ENCODE results near the gene AHCY. TPM values are rescaled to one million over a fixed set of nuclear protein-coding genes. Genes with fewer than 3 reads are reported as not detected.

The AHCY gene
- total RNA-seq, 1 experiment from 2014 or later = 223 TPM

GRCh38 chr20:34324541-34324940 is 21.4 kb upstream of the AHCY start:
- DNase-seq (ENCODE audit: low read depth) = no peak

DNA sequence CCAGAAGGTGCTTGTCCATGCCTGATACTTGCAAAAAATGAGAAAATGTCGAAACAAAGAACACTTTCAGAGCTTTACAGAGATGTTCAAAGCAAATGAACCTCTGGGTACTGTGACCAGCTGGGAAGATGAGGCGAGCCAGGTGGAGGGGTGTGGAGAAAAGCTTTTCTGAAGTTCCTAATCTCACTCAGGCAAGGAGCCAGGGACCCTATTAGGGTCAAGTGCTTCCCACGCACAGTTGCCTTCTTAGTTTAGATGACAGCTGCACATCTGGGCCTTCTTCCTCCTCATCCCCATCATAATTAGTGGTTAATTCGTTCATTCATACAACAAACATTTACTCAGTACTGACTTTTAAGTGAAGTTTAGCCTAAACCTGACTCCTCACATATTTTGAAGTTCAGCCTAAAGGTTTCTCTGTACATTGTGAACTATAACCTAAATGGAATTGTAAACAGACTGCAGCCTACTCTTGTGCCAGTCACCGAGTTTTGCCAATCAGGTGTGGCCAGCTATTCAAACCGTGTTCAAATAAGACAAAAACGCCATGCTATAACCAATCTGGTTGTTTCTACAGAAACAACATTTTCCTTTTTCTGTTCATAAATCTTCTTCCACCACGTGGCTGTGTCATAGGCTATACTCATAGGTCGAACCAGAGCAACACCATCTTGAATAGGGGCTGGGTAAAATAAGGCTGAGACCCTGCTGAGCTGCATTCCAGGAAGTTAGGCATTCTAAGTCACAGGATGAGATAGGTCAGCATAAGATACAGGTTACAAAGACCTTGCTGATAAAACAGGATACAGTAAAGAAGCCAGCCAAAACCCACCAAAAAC is 19.3 kb upstream of the AHCY start:
- no peak for DNase-seq (ENCODE audit: low read depth)

GRCh38 chr20:34320861-34321260 is 17.7 kb upstream of the AHCY start:
- no peak for DNase-seq (ENCODE audit: low read depth)

DNA sequence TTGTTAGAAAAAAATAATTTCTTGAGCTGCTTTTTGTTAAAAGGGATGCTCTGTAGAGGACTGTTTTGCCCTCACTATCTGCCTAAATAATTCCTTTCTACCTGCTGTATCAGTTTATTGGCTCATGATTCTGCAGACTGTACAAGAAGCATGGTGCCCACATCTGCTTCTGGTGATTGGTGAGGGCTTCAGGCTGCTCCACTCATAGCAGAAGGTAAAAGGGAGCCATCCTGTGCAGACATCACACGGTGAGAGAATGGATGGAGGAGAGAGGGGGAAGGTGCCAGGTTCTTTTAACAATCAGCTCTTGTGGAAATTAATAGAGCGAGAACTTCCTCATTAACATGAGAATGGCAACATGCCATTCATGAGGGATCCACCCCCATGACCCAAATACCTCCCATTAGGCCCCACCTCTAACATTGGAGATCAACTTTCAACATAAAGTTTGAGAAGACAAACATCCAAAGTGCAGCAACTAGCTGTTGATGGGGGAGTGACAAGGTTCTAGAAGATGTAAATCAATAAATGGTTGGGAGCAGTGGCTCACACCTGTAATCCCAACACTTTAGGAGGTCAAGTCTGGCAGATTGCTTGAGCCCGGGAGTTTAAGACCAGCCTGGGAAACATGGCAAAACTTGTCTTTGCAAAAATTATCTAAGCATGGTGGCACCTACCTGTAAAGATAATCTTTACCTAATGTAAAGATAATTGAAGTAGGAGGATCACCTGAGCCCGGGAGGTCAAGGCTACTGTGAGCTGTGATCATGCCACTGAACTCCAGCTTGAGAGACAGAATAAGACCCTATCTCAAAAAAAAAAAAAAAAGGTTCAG is 15.7 kb upstream of the AHCY start:
- DNase-seq (ENCODE audit: low read depth) = no peak

DNA sequence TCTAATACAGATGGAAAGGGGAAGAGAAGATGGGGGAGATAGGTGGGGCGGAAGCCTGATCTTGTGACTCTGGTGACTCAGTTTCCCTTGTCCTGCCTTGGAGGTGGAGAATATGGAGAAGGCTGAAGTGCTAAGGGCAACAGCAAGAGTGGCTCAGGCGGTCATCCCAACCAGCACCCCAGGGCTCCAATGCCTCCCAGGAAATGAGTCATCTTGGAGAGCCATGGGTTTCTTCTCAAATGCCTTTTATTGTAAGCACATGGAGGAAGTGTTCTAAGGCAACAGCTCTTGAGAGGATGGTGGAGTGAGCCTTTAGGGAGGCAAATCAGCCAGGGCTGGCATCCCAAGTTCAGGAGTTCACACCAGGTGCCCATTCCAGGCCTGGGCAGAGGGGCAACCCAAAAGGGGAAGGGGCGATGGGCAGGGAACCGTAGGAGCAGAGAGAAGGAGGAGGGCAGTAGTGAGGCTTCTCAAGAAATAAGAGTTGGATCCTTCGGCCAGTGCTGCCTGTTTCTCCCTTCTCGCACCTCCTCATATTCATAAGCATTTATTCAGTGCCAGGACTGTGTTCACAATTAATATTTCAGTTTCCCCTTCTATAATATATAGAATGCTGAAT is 13.2 kb upstream of the AHCY start:
- DNase-seq (ENCODE audit: low read depth) = peak; percentile 41

DNA sequence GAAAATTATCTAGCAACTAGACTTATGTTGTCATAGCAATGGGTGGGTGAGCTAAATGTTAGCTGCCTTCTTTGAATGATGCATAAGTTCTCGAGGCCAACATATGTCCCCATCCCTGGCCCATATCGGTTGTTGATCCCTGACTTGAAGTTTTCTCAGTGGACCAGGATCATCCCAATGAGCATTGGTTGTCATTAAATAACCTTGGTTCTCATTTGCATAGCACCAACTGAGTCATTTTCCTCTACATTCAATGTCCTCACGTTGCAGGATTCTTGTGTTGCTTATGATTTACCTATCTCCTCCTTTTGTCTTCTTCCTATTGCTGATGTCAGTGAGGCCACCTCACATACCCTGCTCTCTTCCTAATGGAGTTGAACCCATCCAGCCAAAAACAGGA is 12.1 kb upstream of the AHCY start:
- DNase-seq (ENCODE audit: low read depth) = no peak

GRCh38 chr20:34312544-34313217 is 9.5 kb upstream of the AHCY start:
- peak; percentile 75 for DNase-seq (ENCODE audit: low read depth)

DNA sequence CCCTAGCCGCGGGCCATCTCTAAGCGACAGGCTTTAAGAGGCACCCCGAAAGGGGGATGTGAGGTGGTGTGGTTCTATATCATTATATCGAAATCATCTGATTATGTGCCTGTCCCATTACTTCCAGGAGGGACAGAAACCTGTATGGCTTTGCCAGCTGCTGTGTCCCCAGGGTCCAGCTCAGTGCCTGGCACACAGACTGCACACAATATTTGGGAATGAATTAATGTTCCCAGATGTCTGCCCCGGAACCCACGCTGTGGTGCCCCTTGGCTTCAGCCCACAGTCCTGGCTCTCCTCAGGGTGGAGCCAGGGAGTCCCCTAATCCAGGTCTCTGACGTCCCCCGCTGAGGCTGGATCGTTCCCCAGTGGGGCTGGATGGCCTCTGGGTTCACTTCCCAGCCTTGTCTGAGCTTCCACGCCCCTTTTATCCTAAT is 8.9 kb upstream of the AHCY start:
- no peak for DNase-seq (ENCODE audit: low read depth)

DNA sequence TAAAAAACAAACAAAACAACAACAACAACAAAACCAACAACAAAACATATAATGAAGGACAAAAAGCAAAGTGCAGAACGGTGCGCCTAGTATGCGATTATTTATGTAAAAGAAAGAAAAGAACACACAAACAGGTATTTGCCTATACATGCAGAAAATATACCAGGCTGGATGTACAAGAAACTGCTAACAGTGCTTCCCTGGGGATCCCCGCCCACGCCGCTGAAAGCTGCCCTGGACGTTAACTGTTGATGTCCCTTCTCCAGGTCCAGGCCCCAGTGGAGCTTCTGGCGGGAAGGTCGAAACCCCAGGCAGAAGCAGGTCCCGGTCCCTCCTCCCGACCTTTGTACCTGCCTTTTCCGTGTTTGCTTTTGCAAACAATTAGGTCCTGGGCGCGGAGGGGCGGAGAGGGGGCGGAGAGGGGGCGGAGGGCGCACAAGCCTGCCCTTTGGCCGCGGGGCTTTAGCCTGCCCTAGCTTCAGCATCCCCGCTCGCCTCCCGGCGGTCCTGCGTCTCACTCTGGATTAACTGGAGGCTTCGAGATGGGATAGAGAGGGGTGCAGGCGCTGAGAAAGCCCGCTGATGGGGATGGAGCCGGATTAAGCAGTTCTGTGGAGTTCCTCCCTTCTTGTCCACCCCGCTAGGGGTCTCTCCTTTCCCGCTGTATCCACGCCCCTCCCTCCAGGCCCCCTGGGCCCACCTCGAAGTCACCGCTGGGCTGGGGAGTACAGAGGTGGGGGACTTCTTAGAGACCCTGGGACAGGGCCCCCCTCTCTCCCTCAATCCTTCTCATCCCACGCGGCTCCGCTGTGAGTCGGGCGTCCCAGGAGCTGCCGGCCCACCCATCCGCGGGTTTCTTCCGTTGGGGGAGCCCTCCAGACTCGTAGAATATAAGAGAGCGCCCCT is 8.2 kb upstream of the AHCY start:
- no peak for DNase-seq (ENCODE audit: low read depth)

GRCh38 chr20:34310481-34311117 is 7.4 kb upstream of the AHCY start:
- no peak for DNase-seq (ENCODE audit: low read depth)

- no peak for DNase-seq (ENCODE audit: low read depth)
Observed at GRCh38 chr20:34309691-34310090, 6.5 kb upstream of the AHCY start.

DNA sequence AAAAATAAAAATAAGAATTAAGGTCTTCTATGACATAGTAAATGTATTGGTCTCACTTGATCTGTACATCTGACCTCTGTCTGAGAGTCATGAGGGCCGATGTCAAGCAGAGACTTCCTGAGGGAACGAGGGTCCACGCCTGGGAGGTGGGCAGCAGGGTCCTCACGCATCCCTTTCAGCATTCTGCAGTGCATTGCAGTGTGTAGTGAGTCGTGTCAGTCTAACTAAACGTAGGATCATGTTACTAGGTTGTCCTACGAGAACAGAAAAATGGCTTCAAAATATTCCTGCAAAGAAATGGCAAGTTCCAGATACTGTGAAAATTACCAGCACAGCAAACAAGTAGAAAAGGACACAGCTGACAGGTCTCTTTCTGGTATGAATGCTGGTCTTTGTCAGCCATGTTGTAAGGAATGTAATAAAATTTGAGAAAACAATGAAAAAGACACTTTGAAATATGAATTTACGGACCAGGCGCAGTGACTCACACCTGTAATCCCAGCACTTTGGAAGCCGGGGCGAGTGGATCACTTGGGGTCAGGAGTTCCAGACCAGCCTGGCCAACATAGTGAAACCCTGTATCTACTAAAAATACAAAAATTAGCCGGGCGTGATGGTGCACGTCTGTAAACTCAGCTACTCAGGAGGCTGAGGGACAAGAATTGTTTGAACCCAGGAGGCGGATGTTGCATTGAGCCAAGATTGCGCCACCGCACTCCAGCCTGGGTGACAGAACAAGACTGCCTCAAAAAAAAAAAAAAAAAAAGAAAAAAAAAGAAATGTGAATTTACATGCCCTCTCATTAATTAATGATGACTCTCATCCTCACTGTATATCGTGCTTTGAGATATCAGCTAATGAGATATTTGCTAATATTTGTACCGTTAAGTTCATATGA is 2.4 kb upstream of the AHCY start:
- no peak for DNase-seq (ENCODE audit: low read depth)

DNA sequence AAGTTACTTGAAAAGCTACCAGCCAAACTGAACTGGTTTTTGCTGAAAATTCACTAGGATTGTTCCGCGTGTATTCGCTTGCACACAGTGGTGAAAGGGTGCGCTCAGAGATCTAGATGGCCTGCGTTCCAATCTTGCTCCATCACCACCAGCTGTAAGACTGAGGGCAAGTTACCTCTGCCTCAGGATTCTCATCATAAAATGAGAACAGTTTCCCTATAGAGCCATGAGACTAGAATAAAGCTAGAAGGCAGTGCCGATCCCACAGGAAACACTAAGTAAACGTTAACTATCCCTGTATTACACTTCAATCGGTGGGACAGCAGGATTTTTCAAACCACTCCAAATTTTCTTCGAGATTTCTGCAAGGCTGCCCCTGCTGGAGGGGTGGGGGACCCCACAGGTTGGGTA is 838 bp downstream of the AHCY start:
- no peak for DNase-seq (ENCODE audit: low read depth)

DNA sequence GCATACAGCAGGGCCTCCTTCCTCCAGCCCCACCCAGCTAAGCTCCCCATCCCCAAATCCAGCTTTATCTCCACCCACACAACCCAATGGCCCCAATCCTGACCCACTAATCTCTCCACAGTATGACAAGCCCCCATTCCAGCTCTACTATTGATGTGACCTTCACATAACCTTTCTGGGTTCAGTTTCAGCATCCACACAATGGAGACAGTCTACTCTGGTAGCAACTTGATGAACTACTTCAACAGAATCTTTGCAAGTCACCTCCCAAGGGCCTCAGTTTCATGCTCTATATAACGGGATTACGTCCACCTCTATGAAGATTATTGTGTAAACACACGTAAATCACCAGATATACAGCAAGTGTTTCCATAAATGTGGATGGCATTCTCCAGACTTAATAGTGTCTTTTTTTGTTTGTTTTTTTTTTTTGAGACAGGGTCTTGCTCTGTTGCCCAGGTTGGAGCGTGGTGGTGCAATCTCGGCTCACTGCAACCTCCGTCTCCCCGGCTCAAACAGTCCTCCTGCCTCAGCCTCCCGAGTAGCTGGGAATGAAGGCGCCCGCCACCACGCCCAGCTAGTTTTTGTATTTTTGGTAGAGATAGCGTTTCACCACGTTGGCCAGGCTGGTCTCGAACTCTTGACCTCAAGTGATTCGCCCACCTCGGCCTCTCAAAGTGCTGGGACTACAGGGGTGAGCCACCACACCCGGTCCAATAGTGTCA is 1.4 kb downstream of the AHCY start:
- no peak for DNase-seq (ENCODE audit: low read depth)

DNA sequence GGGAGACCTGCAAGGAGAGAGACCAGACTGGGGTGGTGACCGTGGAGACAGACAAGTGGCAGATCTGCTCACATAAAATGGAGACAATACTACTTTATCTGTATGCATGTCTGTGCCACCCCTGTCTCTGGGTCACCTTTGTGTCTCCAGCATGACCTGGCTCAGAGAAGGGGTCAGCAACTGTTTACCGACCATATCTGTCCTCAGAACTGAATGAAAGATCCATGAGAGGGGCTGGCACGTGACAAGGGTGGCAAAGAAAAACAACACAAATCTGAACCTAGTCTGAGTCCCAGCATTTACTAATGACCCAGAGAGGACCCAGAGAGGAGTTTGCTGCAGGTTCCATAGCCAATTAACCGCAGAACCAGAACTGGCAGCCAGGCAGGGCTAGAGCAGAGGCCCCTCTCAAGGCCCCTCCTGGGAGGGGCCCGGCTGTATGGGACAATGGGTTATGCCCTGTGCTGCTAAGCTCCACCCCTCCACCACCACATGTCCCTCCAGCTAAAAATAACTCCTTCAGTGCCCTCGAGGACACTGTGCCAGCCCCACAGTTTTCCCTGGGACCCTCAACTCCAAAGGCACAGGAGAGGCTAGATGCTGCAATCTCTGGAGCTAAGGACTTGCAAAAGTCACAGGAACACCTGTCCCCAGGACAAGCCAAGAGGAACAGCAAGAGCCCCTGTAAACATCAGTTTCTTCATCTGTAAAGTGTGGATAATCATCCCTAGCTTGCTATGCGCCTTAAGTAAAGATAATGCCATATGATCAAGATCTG is 2.2 kb downstream of the AHCY start:
- no peak for DNase-seq (ENCODE audit: low read depth)

DNA sequence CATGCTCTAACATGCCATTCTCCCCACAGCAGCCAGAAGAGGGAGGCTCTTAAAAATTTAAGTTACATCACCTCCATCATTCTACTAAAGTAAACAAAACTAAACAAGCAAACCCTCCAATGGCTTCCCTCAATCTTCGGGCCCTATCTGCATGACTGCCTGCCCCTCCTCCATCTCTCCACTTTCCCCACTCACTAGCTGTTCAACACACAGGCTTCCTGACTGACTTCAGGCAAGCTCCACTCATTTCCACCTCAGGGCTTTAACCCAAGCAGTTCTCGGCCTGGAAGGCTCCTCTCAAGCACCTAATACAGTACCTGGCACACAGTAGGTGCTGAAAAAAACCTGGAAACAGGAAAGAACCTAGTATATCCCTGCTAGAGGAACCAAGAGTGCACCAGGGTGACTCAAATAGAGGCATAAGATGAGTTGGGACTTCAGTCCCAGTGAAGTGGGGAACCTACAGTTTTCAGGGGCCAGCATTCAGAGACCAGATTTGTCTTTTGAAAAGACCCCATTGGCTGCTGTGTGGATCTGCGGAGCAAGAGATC is 2.8 kb downstream of the AHCY start:
- no peak for DNase-seq (ENCODE audit: low read depth)
